Right lobe of liver (tissue), 4 donors: Measurements from ENCODE around the gene TMEM72.

ENCODE experiments used
- POLR2A ChIP-seq: fragments of 450-650 bp; IDR thresholded peaks from one replicate; pipeline ENCODE4 v1.6.1; 2017; ENCODE audit warnings: antibody characterized with exemption, mild to moderate bottlenecking
- TF ChIP-seq, protein P1 (sequence below), 4 donors: fragments of 200-600 bp in 3 of 4; fragments of 450-650 bp in 1 of 4; IDR thresholded peaks; one replicate each; pipeline versions ENCODE4 v1.5.1 to v1.8.0; 2016 to 2022; ENCODE audit warnings: antibody characterized with exemption in 4 of 4, mild to moderate bottlenecking in 2 of 4
- donor health status: DM: no; HTN: no; CAD: no.
- donor health status: DM: no; HTN: no; CAD: no.
- donor health status: DM: no; HTN: yes; CAD: no.

DNA sequence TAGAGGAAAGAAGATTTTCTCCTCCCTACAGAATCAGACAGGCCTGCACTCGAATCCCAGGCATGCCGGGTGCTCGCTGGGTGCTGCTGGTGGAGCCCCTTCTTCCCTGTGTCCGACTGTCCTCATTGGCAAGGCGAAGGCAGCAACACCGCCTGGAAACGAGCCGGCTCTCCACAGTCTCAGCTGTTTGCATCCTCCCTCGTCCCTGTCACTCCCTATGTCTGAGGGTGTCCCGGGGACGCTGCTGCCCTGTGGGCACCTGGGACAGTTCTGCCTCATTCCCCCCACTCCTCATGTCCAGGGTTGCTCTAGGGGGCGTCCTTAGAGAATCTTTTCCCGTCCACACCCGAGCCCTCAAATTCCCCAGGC, 31.6 kb upstream of the TMEM72 start:
- TF ChIP-seq, protein P1, sequence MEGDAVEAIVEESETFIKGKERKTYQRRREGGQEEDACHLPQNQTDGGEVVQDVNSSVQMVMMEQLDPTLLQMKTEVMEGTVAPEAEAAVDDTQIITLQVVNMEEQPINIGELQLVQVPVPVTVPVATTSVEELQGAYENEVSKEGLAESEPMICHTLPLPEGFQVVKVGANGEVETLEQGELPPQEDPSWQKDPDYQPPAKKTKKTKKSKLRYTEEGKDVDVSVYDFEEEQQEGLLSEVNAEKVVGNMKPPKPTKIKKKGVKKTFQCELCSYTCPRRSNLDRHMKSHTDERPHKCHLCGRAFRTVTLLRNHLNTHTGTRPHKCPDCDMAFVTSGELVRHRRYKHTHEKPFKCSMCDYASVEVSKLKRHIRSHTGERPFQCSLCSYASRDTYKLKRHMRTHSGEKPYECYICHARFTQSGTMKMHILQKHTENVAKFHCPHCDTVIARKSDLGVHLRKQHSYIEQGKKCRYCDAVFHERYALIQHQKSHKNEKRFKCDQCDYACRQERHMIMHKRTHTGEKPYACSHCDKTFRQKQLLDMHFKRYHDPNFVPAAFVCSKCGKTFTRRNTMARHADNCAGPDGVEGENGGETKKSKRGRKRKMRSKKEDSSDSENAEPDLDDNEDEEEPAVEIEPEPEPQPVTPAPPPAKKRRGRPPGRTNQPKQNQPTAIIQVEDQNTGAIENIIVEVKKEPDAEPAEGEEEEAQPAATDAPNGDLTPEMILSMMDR (IDR thresholded peaks at IDR 0.05): no peak
- TF ChIP-seq POLR2A: no peak
